Stromal cell of bone marrow (primary cell): ENCODE measurements around the gene FCHSD2.

Experiments used
- DNase-seq: peaks from one replicate; pipeline ENCODE4 v3.0.0-alpha.2; 2012; ENCODE audit warnings: low read depth

The FCHSD2 gene

GRCh38 chr11:73172992-73173656 is 31.0 kb upstream of the FCHSD2 start:
- DNase-seq: no peak

- no peak for DNase-seq
These were observed 29.5 kb upstream of the FCHSD2 start for GRCh38 chr11:73171436-73172161.

GRCh38 chr11:73170140-73170539 is 28.0 kb upstream of the FCHSD2 start:
- no peak for DNase-seq

- DNase-seq: no peak
These were observed 26.9 kb upstream of the FCHSD2 start for GRCh38 chr11:73168925-73169579.

- DNase-seq: no peak
These were observed 25.3 kb upstream of the FCHSD2 start for GRCh38 chr11:73167363-73167954.

- DNase-seq: no peak
These were observed 22.9 kb upstream of the FCHSD2 start for GRCh38 chr11:73164803-73165540.

- no peak for DNase-seq
These were observed 21.6 kb upstream of the FCHSD2 start for GRCh38 chr11:73163638-73164174.

GRCh38 chr11:73162196-73162740 is 20.1 kb upstream of the FCHSD2 start:
- no peak for DNase-seq

- DNase-seq: no peak
These were observed 18.1 kb upstream of the FCHSD2 start for GRCh38 chr11:73160005-73160760.

GRCh38 chr11:73159297-73159696 is 17.2 kb upstream of the FCHSD2 start:
- no peak for DNase-seq

- no peak for DNase-seq
These were observed 16.4 kb upstream of the FCHSD2 start for GRCh38 chr11:73158356-73159051.

- DNase-seq: peak; percentile 33
These were observed 15.2 kb upstream of the FCHSD2 start for GRCh38 chr11:73157101-73158010.

- DNase-seq: no peak
These were observed 14.6 kb upstream of the FCHSD2 start for GRCh38 chr11:73156686-73157085.

- DNase-seq: no peak
These were observed 14.0 kb upstream of the FCHSD2 start for GRCh38 chr11:73156114-73156513.

GRCh38 chr11:73155102-73155501 is 13.0 kb upstream of the FCHSD2 start:
- DNase-seq: no peak

- DNase-seq: no peak
These were observed 12.1 kb upstream of the FCHSD2 start for GRCh38 chr11:73154178-73154577.

GRCh38 chr11:73152861-73153483 is 10.9 kb upstream of the FCHSD2 start:
- DNase-seq: no peak

GRCh38 chr11:73152086-73152853 is 10.2 kb upstream of the FCHSD2 start:
- no peak for DNase-seq
